ENCODE results near the gene FRY.

GRCh38 chr13:32044446-32044845 lies 12.9 kb downstream of the FRY start:
- TF ChIP-seq CTBP1 (IDR thresholded peaks at IDR 0.05; ENCODE audit: borderline replicate concordance): no peak
- no peak for TF ChIP-seq PKNOX1 (IDR thresholded peaks at IDR 0.05)
- TF ChIP-seq FOXM1 (IDR thresholded peaks at IDR 0.05; ENCODE audit: borderline replicate concordance): no peak
